ENCODE measurements around the gene RFWD3.
A peak's percentile ranks its signal among the peaks of the same experiment; 100 is the strongest.

Gene RFWD3

GRCh38 chr16:74637742-74638453 lies 28.8 kb downstream of the RFWD3 start:
- TF ChIP-seq CTCF (IDR thresholded peaks at IDR 0.05; ENCODE audit: insufficient read depth, low read depth, low read length, missing control alignments) = no peak
- no peak overlapping the region for H3K4me3 ChIP-seq (ENCODE audit: low read depth, low read length)
- DNase-seq (ENCODE audit: low read depth) = no peak

GRCh38 chr16:74635303-74635702 lies 31.4 kb downstream of the RFWD3 start:
- no peak for DNase-seq (ENCODE audit: low read depth)
- H3K4me3 ChIP-seq (ENCODE audit: low read depth, low read length) = no peak overlapping the region
- TF ChIP-seq CTCF (IDR thresholded peaks at IDR 0.05; ENCODE audit: insufficient read depth, low read depth, low read length, missing control alignments) = no peak

GRCh38 chr16:74633686-74634085 lies 33.0 kb downstream of the RFWD3 start:
- no peak overlapping the region for H3K4me3 ChIP-seq (ENCODE audit: low read depth, low read length)
- no peak for DNase-seq (ENCODE audit: low read depth)
- no peak for TF ChIP-seq CTCF (IDR thresholded peaks at IDR 0.05; ENCODE audit: insufficient read depth, low read depth, low read length, missing control alignments)

GRCh38 chr16:74627506-74628220 lies 39.0 kb downstream of the RFWD3 start:
- no peak for DNase-seq (ENCODE audit: low read depth)

GRCh38 chr16:74626741-74627416 lies 39.8 kb downstream of the RFWD3 start:
- no peak for TF ChIP-seq CTCF (IDR thresholded peaks at IDR 0.05; ENCODE audit: insufficient read depth, low read depth, low read length, missing control alignments)
- no peak overlapping the region for H3K4me3 ChIP-seq (ENCODE audit: low read depth, low read length)
- DNase-seq (ENCODE audit: low read depth) = peak; percentile 47

More at GRCh38 chr16:74627506-74628220, 39.0 kb downstream of the RFWD3 start:
- TF ChIP-seq CTCF (IDR thresholded peaks at IDR 0.05; ENCODE audit: insufficient read depth, low read depth, low read length, missing control alignments) = no peak
- H3K4me3 ChIP-seq (ENCODE audit: low read depth, low read length) = no peak overlapping the region

- no peak for TF ChIP-seq CTCF (IDR thresholded peaks at IDR 0.05; ENCODE audit: insufficient read depth, low read depth, low read length, missing control alignments)
- no peak for DNase-seq (ENCODE audit: low read depth)
- H3K4me3 ChIP-seq (ENCODE audit: low read depth, low read length) = no peak overlapping the region
These were observed 41.0 kb downstream of the RFWD3 start for GRCh38 chr16:74625500-74626350.
